ENCODE results near the gene TRAPPC13.
"Not testable (repeated sequence)": the region's sequence is repeated elsewhere in the genome, so short reads cannot be mapped to it uniquely, and the experiment has no call there.

The TRAPPC13 gene

GRCh38 chr5:65624571-65625555 is at the start of gene TRAPPC13, which contains the start of gene SHLD3:
Gene TRAPPC13, plus strand, starts transcription at chr5:65625027. Its CDS starts 34 bp downstream, at chr5:65625061.
Gene SHLD3, plus strand, starts transcription at chr5:65625027. Its CDS starts 4,561 bp downstream, at chr5:65629588.
- DNase-seq: peak; percentile 94

- DNase-seq: no peak
Observed at GRCh38 chr5:65577141-65577540, 47.7 kb upstream of the TRAPPC13 start.

- DNase-seq: no peak
Observed at GRCh38 chr5:65588694-65589093, 36.1 kb upstream of the TRAPPC13 start.

GRCh38 chr5:65601761-65602160 is 23.1 kb upstream of the TRAPPC13 start:
- not testable (repeated sequence) for DNase-seq

GRCh38 chr5:65611524-65611923 is 13.3 kb upstream of the TRAPPC13 start:
- DNase-seq: peak; percentile 91

- no peak for DNase-seq
Observed at GRCh38 chr5:65612298-65612907, 12.4 kb upstream of the TRAPPC13 start.

- no peak for DNase-seq
Observed at GRCh38 chr5:65620021-65620420, 4.8 kb upstream of the TRAPPC13 start.

- DNase-seq: not testable (repeated sequence)
Observed at GRCh38 chr5:65621961-65622360, 2.9 kb upstream of the TRAPPC13 start.

- no peak for DNase-seq
Observed at GRCh38 chr5:65623482-65623881, 1.3 kb upstream of the TRAPPC13 start.

GRCh38 chr5:65624025-65624570 is 729 bp upstream of the TRAPPC13 start, which contains the start of gene TRIM23:
Gene TRIM23, minus strand, starts transcription at chr5:65624333. Its CDS starts 59 bp downstream, at chr5:65624274.
- peak; percentile 94 for DNase-seq

- DNase-seq: no peak
Observed at GRCh38 chr5:65625743-65626142, 916 bp downstream of the TRAPPC13 start.

- no peak for DNase-seq
Observed at GRCh38 chr5:65630981-65631380, 6.2 kb downstream of the TRAPPC13 start.

- no peak for DNase-seq
Observed at GRCh38 chr5:65640240-65640639, 15.4 kb downstream of the TRAPPC13 start.

GRCh38 chr5:65646938-65647337 is 22.1 kb downstream of the TRAPPC13 start:
- DNase-seq: no peak

- DNase-seq: no peak
Observed at GRCh38 chr5:65647941-65648340, 23.1 kb downstream of the TRAPPC13 start.

GRCh38 chr5:65651144-65651543 is 26.3 kb downstream of the TRAPPC13 start:
- no peak for DNase-seq

- DNase-seq: no peak
Observed at GRCh38 chr5:65654713-65655112, 29.9 kb downstream of the TRAPPC13 start.

- peak; percentile 28 for DNase-seq
Observed at GRCh38 chr5:65663804-65664521, 39.1 kb downstream of the TRAPPC13 start.

- no peak for DNase-seq
Observed at GRCh38 chr5:65668696-65669095, 43.9 kb downstream of the TRAPPC13 start.

- DNase-seq: no peak
Observed at GRCh38 chr5:65672796-65673195, 48.0 kb downstream of the TRAPPC13 start.

GRCh38 chr5:65674749-65675148 is 49.9 kb downstream of the TRAPPC13 start:
- DNase-seq: no peak

GRCh38 chr5:65676056-65676455 is 51.2 kb downstream of the TRAPPC13 start:
- not testable (repeated sequence) for DNase-seq

GRCh38 chr5:65682148-65682547 is 57.3 kb downstream of the TRAPPC13 start:
- DNase-seq: no peak
